ENCODE data around the gene CLRN1. TPM values are rescaled to one million over a fixed set of nuclear protein-coding genes. Genes with fewer than 3 reads are reported as not detected.

The CLRN1 gene
- total RNA-seq, 4 donors from 2014 or later = not detected

GRCh38 chr3:151012753-151013152 is 40.2 kb upstream of the CLRN1 start:
- H3K36me3 ChIP-seq = no peaks in the 10 kb centered on the region
- H3K27me3 ChIP-seq = no peaks in the 10 kb centered on the region
- TF ChIP-seq POLR2A (IDR thresholded peaks at IDR 0.05) = no peak
- TF ChIP-seq CTCF (IDR thresholded peaks at IDR 0.05) = no peak
- TF ChIP-seq EP300 (IDR thresholded peaks at IDR 0.05) = no peak
- H3K27ac ChIP-seq = no peak overlapping the region
- DNase-seq (ENCODE audit: low spot score in 2 of 2) = no peak
- no peak overlapping the region for H3K4me3 ChIP-seq
- H3K9me3 ChIP-seq = no peaks in the 10 kb centered on the region
- H3K4me1 ChIP-seq = no peaks in the 10 kb centered on the region
- WGBS, 2 donors = 85 to 86% methylated on average over 3 of the region's 3 CpGs

GRCh38 chr3:151011427-151011826 is 38.9 kb upstream of the CLRN1 start:
- H3K27me3 ChIP-seq = no peaks in the 10 kb centered on the region
- WGBS, 2 donors = 30 to 36% methylated on average over 4 of the region's 4 CpGs
- H3K27ac ChIP-seq = no peak overlapping the region
- no peak overlapping the region for H3K4me3 ChIP-seq
- H3K9me3 ChIP-seq = no peaks in the 10 kb centered on the region
- H3K36me3 ChIP-seq = no peaks in the 10 kb centered on the region
- no peaks in the 10 kb centered on the region for H3K4me1 ChIP-seq
- TF ChIP-seq CTCF (IDR thresholded peaks at IDR 0.05) = no peak
- TF ChIP-seq POLR2A (IDR thresholded peaks at IDR 0.05) = no peak
- no peak for TF ChIP-seq EP300 (IDR thresholded peaks at IDR 0.05)
- DNase-seq (ENCODE audit: low spot score in 2 of 2) = no peak

- TF ChIP-seq CTCF (IDR thresholded peaks at IDR 0.05) (no peak), EP300 (IDR thresholded peaks at IDR 0.05) (no peak), POLR2A (IDR thresholded peaks at IDR 0.05) (no peak)
- no peak overlapping the region for H3K27ac ChIP-seq
- no peaks in the 10 kb centered on the region for H3K36me3 ChIP-seq
- no peaks in the 10 kb centered on the region for H3K27me3 ChIP-seq
- H3K4me1 ChIP-seq = no peaks in the 10 kb centered on the region
- no peak overlapping the region for H3K4me3 ChIP-seq
- 83 to 85% methylated on average over 4 of the region's 4 CpGs for WGBS, 2 donors
- no peak for DNase-seq (ENCODE audit: low spot score in 2 of 2)
- no peaks in the 10 kb centered on the region for H3K9me3 ChIP-seq
Measured at GRCh38 chr3:151009981-151010380, 37.5 kb upstream of the CLRN1 start.

GRCh38 chr3:151009430-151009829 is 36.9 kb upstream of the CLRN1 start:
- H3K27me3 ChIP-seq = no peaks in the 10 kb centered on the region
- H3K36me3 ChIP-seq = no peaks in the 10 kb centered on the region
- H3K27ac ChIP-seq = no peak overlapping the region
- DNase-seq (ENCODE audit: low spot score in 2 of 2) = no peak
- no peaks in the 10 kb centered on the region for H3K9me3 ChIP-seq
- 80 to 87% methylated on average over 5 of the region's 5 CpGs for WGBS, 2 donors
- no peak overlapping the region for H3K4me3 ChIP-seq
- H3K4me1 ChIP-seq = no peaks in the 10 kb centered on the region
- TF ChIP-seq POLR2A (IDR thresholded peaks at IDR 0.05) (no peak), EP300 (IDR thresholded peaks at IDR 0.05) (no peak), CTCF (IDR thresholded peaks at IDR 0.05) (no peak)

- WGBS, 2 donors = 26 to 39% methylated on average over 2 of the region's 2 CpGs
Measured at GRCh38 chr3:151008699-151009098, 36.2 kb upstream of the CLRN1 start.

More at GRCh38 chr3:151008699-151009098, 36.2 kb upstream of the CLRN1 start:
- no peak for DNase-seq (ENCODE audit: low spot score in 2 of 2)
- H3K4me1 ChIP-seq = no peaks in the 10 kb centered on the region
- H3K4me3 ChIP-seq = no peak overlapping the region
- TF ChIP-seq CTCF (IDR thresholded peaks at IDR 0.05) (peak in 3 of 5 experiments; percentile 12 to 22 (median 14)), POLR2A (IDR thresholded peaks at IDR 0.05) (no peak)
- H3K27ac ChIP-seq = no peak overlapping the region
- H3K27me3 ChIP-seq = no peaks in the 10 kb centered on the region
- no peaks in the 10 kb centered on the region for H3K9me3 ChIP-seq
- no peaks in the 10 kb centered on the region for H3K36me3 ChIP-seq
